GM19463 (cell line): ENCODE results near the gene TMEM54.

Experiments used
- ATAC-seq: cut with Tn5 transposase; IDR thresholded peaks from one replicate; pipeline ENCODE4 v1.9.1; 2021; ENCODE audit warnings: mild to moderate bottlenecking, moderate library complexity; ENCODE audit not compliant: unreplicated experiment

TMEM54 gene

DNA sequence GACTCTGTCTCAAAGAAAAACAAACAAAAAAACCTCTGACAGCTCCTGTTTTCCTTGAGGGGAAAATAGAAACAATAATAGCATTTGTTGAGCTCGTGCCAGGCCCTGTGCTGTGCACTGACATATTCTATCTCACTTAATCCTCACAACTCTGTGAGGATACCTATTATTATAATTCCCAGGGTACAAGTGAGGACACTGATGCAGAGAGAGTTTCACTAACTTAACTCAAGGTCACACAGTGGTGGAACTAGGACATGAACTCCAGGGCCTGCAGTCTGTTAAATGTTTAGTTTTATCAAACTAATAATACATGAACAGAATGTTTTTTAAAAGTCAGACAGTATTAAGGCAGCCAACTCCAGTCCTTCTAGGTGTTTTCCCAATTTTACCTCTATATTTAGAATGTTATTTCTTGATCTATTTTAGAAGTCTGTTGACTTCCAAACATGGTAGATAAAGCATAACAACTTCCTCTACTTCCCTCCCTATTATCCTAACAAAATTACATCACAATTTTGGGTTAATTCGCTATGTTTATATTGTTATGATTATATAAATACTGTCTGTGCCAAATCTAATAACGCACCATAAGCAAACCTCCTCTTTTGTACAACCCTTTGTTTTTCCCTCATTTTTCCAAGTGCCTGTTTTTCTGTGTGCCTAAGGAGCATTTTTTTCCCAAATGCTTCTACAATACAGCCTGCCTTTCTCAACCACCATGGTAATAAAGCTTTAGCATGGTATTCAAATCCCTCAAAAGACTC is 35.4 kb downstream of the TMEM54 start:
- no peak for ATAC-seq

- no peak for ATAC-seq
These were observed 36.7 kb downstream of the TMEM54 start for GRCh38 chr1:32864375-32865019.

- no peak for ATAC-seq
These were observed 37.3 kb downstream of the TMEM54 start for GRCh38 chr1:32863881-32864245.

DNA sequence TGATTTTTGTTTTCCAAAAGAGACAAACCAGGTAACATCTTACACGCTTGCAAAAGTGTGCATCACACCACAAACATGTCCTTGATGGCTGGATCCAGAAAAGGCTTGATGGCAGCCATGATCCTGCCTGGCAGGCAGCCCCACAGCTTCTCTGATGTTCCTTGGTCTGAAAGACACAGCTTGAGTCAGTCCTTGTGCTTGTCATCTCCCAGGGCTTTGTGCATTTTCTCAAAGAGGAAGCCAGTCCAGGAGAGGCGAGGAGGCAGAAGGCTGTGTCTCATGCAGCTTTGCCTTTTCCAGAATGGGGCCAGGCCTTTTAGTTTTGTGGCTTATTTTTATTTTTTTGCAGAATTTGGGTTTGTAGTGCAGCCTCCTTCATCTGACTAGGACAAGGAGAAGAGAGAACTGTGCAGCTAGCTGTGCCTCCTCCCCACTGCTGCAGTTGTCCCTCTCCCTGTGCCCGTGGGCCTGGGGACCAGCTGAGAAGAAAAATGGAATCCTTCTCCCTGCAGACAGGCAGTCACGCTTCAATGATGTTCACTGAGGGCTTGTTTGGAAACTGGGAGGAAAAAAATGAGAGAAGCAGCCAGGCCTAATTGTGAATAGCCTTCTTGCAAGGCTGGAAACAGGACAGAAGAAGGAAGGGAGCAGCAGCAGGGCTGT is 37.8 kb downstream of the TMEM54 start:
- ATAC-seq: no peak

- no peak for ATAC-seq
These were observed 39.1 kb downstream of the TMEM54 start for GRCh38 chr1:32861904-32862695.

- ATAC-seq: no peak
These were observed 40.6 kb downstream of the TMEM54 start for GRCh38 chr1:32860566-32860965.

DNA sequence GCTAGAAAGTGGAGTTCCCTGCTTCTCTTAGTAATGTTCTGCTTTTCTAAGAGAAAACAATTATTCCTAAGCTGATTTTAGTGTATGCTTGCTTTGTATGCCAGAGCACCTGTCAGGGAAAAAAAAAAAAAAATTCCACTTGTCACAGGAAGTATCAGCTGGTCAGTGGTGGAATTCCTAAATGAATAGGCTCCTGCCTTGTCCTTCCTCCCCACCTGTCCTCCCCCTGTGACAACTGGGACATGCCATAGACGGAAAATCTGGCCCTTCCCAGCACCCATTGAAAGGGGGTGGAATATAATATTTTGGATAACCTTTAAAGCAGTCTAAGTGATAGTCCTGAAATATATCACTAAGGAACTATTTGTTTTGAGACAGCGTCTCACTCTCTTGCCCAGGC is 41.3 kb downstream of the TMEM54 start:
- ATAC-seq: no peak

- no peak for ATAC-seq
These were observed 42.4 kb downstream of the TMEM54 start for GRCh38 chr1:32858791-32859190.

DNA sequence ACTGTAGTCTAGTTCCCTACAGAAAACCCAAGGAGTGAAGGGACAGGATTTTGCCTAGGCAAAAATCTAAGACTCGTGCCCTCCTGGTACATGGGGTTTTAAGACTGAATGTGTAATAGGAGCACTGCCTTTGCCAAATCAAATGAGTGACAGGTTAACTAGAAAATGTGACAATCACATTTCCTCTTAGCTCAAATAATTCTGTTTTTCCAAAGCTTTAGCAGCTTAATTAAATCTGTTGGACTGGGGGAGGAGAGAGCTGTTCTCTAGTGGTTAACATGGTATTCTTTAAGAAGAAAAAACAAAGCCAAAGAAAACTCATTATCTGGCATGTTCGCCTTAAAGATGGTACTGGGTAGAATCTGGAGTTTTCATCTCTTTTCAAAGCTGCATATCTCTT is 43.1 kb downstream of the TMEM54 start:
- no peak for ATAC-seq

GRCh38 chr1:32855861-32856617 is 45.1 kb downstream of the TMEM54 start:
- ATAC-seq: no peak

DNA sequence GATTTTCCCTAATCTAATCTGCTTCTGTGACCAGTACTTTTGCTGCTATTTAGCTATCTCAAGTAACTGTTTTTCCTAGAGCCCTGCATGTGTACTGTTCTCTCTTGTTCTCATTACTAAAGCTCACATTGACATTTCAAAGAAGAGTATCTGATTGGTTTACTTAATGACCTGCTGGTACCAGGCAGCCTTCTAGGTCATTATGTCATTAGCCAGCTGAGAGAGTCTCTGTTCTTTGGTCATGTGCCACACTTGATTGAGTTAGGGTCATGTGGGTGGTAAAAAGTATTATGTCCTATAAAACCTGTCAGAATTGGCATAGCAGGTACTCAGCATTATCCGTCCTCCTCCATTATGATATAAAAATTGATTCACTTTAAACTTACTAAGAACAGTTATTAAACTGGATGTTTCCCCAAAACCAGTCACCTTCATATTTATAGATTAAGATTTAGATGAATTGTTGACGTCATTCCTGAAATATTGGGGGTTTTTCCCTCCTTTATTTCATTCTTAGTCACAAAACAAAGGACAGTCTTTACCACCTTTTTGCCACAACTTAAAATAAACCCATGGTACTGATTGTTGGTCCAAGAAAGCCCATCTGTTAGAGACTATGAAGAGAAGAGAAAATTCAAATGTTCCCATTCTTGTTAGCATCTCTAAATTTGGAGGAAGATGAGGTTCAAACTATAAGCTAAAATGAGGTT is 52.7 kb downstream of the TMEM54 start:
- ATAC-seq: no peak
